IPS-18a (cell line): ENCODE measurements around the gene PDE4D.

ENCODE experiments used
- H3K27ac ChIP-seq: one replicate; pipeline ENCODE4 v1.5.1; 2013; ENCODE audit warnings: low read length
- H3K27me3 ChIP-seq: one replicate; pipeline ENCODE4 v1.6.1; 2013; ENCODE audit warnings: mild to moderate bottlenecking, low read length; ENCODE audit not compliant: control insufficient read depth, insufficient read depth
- H3K36me3 ChIP-seq: one replicate; pipeline ENCODE4 v1.6.1; 2013; ENCODE audit warnings: low read depth, low read length; ENCODE audit not compliant: control insufficient read depth
- H3K4me1 ChIP-seq: one replicate; pipeline ENCODE4 v1.6.1; 2013; ENCODE audit warnings: low read depth, low read length; ENCODE audit not compliant: control insufficient read depth
- H3K4me3 ChIP-seq: one replicate; pipeline ENCODE4 v1.5.1; 2013; ENCODE audit warnings: low read length
- H3K9ac ChIP-seq: one replicate; pipeline ENCODE4 v1.6.1; 2013; ENCODE audit warnings: mild to moderate bottlenecking, low read length, moderate library complexity
- H3K9me3 ChIP-seq: one replicate; pipeline ENCODE4 v1.6.1; 2013; ENCODE audit warnings: low read depth, low read length; ENCODE audit not compliant: control insufficient read depth

PDE4D gene

DNA sequence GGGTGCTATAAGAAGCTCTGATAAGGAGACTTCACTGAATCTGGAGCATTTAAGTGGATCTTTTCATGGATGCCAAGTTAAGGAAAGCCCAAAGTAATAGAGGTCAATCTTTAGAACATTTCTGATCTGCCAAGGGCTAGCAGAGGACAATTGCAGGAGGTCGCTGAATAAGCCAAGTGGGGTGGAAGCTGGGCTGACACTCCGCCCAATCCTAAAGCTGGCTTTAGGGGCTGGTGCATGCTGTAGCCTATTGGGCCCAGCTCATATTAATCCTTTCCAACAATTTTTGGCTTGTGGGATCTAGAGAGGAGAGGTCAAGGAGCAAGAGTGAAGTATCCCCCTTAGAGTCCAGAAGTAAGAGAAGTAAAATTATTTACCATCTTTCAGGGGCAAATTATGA lies 784.1 kb downstream of the PDE4D start:
- Histone ChIP-seq H3K4me1 (no peaks in the 10 kb centered on the region), H3K9me3 (no peaks in the 10 kb centered on the region)

DNA sequence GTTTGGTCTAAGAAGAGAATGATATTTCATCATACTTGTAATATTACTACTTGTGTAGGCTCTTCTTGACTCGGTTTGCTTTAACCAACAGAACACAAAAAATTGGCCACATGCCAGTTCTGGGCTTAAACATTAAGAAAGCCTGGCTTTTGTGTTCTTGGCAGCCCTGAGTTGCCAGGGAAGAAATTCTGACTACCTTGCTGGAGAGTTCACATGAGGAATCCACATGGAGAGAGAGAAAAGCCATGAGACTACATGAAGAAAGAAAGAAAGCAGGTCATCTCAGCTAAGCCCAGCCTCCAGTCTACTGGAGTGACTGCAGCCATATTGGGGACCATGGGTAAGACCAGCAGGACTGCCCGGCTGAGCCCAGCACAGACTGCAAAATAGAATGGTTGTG lies 785.8 kb downstream of the PDE4D start:
- Histone ChIP-seq H3K4me3 (no peak overlapping the region), H3K27me3 (no peaks in the 10 kb centered on the region), H3K9me3 (no peaks in the 10 kb centered on the region), H3K9ac (no peak overlapping the region), H3K4me1 (no peaks in the 10 kb centered on the region), H3K27ac (no peak overlapping the region), H3K36me3 (no peaks in the 10 kb centered on the region)

More for the DNA sequence above, 784.1 kb downstream of the PDE4D start:
- no peaks in the 10 kb centered on the region for H3K27me3 ChIP-seq
- H3K9ac ChIP-seq, result no peak overlapping the region
- no peaks in the 10 kb centered on the region for H3K36me3 ChIP-seq
- no peak overlapping the region for H3K4me3 ChIP-seq
- no peak overlapping the region for H3K27ac ChIP-seq

DNA sequence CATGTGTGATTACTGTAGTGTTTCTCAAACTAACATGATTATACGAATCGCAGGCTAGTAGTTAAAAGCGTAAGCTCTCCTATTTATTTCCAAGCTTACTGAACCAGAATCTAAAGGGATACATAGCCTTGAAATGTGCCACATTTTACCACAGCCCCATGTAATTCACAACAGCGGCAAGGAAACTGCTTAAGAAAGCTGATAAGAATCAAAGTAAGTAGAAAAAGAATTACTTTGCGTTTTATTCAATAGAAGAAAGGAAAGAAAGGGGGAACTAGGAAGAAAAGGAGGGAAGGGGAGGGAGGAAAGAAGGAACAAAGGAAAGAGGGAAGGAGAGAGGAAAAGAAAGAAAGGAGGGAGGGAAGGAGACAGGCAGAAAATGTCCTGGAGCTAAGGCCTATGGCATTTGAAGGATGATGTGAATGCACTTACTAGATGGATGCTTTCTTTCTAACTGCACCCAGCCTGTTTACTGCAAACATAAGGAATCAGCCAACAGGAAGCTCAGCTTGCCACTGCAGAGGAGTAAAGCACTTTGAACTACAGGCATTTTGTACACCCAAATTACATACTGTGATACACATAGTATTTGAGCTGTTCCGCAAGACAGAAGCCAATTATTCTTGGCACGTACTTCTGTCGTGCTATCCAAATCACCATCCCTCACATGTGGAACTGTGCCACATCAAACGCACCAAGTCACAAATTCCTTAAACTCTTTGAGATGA lies 789.0 kb downstream of the PDE4D start:
- H3K36me3 ChIP-seq, result no peaks in the 10 kb centered on the region
- H3K4me1 ChIP-seq, result no peaks in the 10 kb centered on the region
- H3K27ac ChIP-seq, result no peak overlapping the region
- no peak overlapping the region for H3K9ac ChIP-seq
- no peaks in the 10 kb centered on the region for H3K27me3 ChIP-seq
- no peak overlapping the region for H3K4me3 ChIP-seq
- H3K9me3 ChIP-seq, result no peaks in the 10 kb centered on the region

DNA sequence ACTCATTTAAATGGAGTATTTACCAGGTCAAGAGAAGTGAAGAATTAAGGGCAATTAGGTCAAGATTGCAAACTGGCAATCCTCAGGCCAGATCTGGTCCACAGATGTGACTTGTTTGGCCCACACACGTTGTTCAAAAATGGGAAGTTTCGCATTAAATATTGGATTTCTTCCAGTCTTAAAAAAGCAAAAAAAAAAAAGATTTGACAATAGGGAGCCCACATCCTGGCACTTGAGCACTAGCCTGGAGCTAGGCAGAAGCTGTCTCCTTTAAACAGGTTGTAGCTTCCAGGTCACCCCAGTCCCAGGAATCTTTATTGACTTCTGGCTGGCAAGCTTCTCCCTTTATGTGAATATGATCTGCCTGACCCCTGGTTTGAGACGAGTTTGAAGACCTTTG lies 790.2 kb downstream of the PDE4D start:
- no peaks in the 10 kb centered on the region for H3K27me3 ChIP-seq
- no peak overlapping the region for H3K4me3 ChIP-seq
- H3K36me3 ChIP-seq, result no peaks in the 10 kb centered on the region
- H3K27ac ChIP-seq, result no peak overlapping the region
- H3K9ac ChIP-seq, result no peak overlapping the region
- H3K9me3 ChIP-seq, result no peaks in the 10 kb centered on the region
- H3K4me1 ChIP-seq, result no peaks in the 10 kb centered on the region

DNA sequence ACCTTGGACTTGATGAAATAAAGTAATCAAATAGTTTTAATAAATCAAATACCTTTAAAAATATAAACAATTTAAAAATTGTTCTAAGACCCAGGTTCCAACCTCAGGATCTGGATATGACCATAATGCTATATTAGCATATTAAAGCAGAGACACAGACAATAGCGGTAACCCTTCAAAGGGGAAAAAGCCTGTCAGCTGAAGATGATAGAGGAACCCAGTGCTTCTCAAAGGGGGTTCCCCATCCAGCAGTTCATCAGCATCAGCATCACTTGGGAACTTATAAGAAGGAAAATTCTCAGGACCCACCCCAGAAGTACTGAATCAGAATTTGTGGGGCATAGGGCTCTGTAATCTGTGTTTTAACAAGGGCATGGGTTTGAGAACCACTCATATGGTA lies 791.1 kb downstream of the PDE4D start:
- Histone ChIP-seq H3K27me3 (no peaks in the 10 kb centered on the region), H3K9me3 (no peaks in the 10 kb centered on the region), H3K36me3 (no peaks in the 10 kb centered on the region), H3K4me3 (no peak overlapping the region), H3K27ac (no peak overlapping the region), H3K9ac (no peak overlapping the region), H3K4me1 (no peaks in the 10 kb centered on the region)

DNA sequence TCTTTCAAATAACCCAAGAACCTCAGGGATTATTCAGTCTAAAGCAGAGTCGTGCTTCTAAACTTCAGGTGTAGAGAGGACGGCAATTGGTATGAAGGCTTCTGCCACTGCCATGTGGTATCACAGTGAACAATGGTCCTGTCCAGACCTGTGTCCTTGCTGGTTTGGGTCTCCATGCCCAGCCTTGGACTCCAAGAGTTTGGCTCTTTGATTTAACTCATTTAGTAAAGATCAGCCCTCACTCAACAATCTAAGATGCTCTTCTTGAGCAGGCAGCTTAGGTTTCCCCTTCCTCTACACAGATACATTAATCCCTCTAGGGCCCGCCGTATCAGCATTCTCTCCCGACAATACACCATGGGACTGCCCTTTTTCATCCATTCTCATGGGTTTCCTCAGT lies 792.7 kb downstream of the PDE4D start:
- Histone ChIP-seq H3K4me3 (no peak overlapping the region), H3K36me3 (no peaks in the 10 kb centered on the region), H3K9me3 (no peaks in the 10 kb centered on the region), H3K27me3 (no peaks in the 10 kb centered on the region), H3K9ac (no peak overlapping the region), H3K4me1 (no peaks in the 10 kb centered on the region), H3K27ac (no peak overlapping the region)

DNA sequence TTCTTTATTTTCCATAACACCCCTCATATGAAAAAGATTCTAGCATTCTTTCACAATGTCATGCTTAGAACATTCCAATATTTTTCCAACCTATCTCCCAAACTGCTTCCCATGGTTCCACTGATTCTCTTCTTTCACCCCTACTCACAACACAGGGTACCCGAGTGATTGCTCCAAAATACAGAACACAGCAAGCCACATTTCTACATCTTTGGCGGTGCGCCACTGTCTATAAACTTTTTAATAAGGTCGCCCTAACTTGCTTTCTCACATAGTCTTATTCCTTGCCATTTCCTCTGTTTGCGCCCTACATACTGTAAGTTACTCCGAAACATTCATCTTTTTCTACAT lies 793.6 kb downstream of the PDE4D start:
- Histone ChIP-seq H3K27me3 (no peaks in the 10 kb centered on the region), H3K4me1 (no peaks in the 10 kb centered on the region), H3K27ac (no peak overlapping the region), H3K9me3 (no peaks in the 10 kb centered on the region), H3K36me3 (no peaks in the 10 kb centered on the region), H3K9ac (no peak overlapping the region), H3K4me3 (no peak overlapping the region)

DNA sequence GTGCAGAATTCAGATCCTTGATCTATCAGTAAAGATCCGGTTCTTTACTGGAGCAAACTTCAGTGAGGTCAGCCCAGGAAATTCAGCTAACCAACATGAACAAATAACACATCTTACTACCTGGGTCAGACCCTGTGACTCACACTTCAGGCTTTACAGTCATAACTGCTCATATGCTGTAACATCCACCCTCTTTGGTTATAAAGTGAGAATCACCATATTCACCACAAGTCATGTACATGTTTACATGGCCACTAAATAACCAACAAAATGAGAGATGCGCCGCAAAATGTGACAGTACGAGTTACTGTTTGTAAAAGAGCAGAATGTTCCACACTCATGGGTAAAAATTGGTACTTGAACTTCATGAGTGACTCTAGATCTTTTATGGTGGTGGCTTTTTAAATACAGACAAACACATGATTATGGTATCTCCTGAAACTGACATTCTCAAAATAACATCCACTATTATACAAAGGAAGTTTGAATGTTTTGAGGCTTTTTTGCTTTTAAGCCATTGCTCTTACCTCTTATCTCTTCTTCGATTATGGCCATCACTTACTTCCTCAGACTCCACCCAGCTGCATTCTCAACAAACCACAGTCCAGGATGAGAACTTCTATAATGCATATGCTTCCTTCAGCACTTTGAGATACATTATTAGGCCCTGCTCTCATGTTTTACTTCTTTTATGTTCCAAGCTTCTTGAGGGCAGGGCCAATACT lies 794.1 kb downstream of the PDE4D start:
- Histone ChIP-seq H3K9me3 (no peaks in the 10 kb centered on the region), H3K27ac (no peak overlapping the region), H3K9ac (no peak overlapping the region), H3K36me3 (no peaks in the 10 kb centered on the region), H3K4me3 (no peak overlapping the region), H3K27me3 (no peaks in the 10 kb centered on the region), H3K4me1 (no peaks in the 10 kb centered on the region)

DNA sequence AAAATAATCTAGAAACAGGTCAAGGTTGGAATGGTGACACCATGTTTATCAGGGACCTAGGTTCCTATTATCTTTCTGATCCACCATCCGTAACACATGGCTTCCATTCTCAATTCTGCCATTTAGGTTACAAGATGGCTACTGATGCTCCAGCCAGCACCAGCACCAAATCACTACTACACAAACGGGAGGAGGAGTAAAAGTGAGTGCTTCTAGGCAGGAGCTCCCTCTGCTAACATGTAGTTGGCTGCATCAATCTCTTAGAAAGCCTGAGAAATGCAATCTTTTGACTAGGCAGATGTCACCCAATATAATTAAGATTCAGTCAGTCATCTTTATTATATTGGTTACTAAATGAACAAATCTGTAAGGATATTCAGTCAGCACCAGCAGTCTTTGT lies 794.8 kb downstream of the PDE4D start:
- Histone ChIP-seq H3K36me3 (no peaks in the 10 kb centered on the region), H3K4me3 (no peak overlapping the region), H3K9ac (no peak overlapping the region), H3K4me1 (no peaks in the 10 kb centered on the region), H3K27ac (no peak overlapping the region), H3K9me3 (no peaks in the 10 kb centered on the region), H3K27me3 (no peaks in the 10 kb centered on the region)

DNA sequence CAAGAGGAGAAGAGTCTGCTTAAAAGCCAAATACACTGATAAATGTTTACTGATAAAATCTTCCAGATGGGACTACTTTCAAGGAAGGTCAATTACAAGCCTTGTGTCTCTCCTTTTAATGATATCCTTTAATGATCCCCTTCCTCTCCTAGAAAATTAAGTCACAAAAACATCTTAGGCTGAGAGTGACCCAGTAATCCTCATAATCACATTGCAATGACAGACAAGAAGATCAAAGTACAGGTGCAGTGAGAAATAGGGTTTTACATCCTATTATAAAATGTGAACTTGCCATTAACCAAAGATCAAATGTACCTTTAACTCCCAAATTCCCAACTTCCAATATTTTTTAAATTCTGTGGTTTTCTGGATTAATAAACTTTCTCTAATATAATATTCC lies 795.8 kb downstream of the PDE4D start:
- Histone ChIP-seq H3K4me1 (no peaks in the 10 kb centered on the region), H3K27me3 (no peaks in the 10 kb centered on the region), H3K36me3 (no peaks in the 10 kb centered on the region), H3K27ac (no peak overlapping the region), H3K9ac (no peak overlapping the region), H3K9me3 (no peaks in the 10 kb centered on the region), H3K4me3 (no peak overlapping the region)

DNA sequence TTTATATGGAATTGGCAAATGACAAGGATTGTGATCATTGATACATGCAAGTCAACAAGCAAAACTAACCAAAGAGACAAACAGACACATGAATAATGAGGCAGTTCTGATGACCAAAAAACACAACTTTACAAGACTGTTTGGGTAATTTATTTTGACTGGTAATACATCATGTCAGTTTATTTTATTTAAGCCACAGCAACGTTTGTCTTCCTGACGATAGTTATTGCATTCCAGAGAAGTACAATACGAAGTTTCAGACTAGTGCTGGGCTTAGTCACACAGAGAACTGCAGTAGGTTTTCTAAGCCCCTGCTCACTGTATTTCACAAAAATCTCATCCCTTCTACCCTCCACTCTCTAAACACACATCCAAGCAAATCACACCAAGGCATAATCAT lies 796.4 kb downstream of the PDE4D start:
- Histone ChIP-seq H3K9me3 (no peaks in the 10 kb centered on the region), H3K27me3 (no peaks in the 10 kb centered on the region), H3K36me3 (no peaks in the 10 kb centered on the region), H3K27ac (no peak overlapping the region), H3K4me1 (no peaks in the 10 kb centered on the region), H3K9ac (no peak overlapping the region), H3K4me3 (no peak overlapping the region)

DNA sequence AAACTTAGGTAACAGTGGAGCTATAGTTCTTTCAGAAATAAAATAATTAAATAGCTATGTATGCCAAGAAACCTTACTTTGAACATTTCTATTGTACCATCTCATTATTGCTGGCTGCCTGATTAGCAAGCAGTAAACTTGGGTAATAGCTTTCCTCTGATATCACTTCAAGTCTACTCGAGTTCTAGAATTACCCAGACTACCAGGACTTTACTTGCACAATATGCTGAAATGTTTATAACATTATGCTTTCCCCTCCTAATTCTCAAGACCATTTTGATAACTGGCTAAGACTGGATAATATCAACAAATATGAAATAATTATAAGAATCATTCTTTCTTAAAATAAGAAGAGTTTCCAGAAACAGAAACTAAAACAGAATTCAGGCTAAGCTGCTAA lies 798.0 kb downstream of the PDE4D start:
- H3K4me1 ChIP-seq, result no peaks in the 10 kb centered on the region
- no peak overlapping the region for H3K27ac ChIP-seq
- H3K4me3 ChIP-seq, result no peak overlapping the region
- no peaks in the 10 kb centered on the region for H3K27me3 ChIP-seq
- H3K36me3 ChIP-seq, result no peaks in the 10 kb centered on the region
- H3K9ac ChIP-seq, result no peak overlapping the region
- no peaks in the 10 kb centered on the region for H3K9me3 ChIP-seq
